ENCODE data around the gene CTR9.
"Not testable (repeated sequence)": the region's sequence is repeated elsewhere in the genome, so short reads cannot be mapped to it uniquely, and the experiment has no call there.

Gene CTR9

GRCh38 chr11:10785146-10785474 lies 34.1 kb downstream of the CTR9 start:
- no peak for DNase-seq

DNA sequence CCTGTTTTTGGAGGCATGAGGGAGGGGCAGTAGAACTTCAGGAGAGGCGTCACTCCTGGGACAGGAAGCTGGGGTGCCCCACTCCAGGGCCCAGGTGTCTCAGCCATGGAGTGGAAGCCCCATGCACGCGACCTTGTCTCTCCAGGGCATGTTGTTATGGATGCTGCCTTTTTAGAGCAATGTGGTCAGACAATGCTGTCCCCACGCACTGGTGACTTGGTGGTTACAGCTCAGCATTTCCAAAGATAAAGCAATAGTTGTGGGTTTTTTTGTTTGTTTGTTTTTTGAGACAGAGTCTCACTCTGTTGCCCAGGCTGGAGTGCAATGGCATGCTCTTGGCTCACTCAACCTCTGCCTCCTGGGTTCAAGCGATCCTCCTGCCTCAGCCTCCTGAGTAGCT lies 35.4 kb downstream of the CTR9 start:
- no peak for DNase-seq

DNA sequence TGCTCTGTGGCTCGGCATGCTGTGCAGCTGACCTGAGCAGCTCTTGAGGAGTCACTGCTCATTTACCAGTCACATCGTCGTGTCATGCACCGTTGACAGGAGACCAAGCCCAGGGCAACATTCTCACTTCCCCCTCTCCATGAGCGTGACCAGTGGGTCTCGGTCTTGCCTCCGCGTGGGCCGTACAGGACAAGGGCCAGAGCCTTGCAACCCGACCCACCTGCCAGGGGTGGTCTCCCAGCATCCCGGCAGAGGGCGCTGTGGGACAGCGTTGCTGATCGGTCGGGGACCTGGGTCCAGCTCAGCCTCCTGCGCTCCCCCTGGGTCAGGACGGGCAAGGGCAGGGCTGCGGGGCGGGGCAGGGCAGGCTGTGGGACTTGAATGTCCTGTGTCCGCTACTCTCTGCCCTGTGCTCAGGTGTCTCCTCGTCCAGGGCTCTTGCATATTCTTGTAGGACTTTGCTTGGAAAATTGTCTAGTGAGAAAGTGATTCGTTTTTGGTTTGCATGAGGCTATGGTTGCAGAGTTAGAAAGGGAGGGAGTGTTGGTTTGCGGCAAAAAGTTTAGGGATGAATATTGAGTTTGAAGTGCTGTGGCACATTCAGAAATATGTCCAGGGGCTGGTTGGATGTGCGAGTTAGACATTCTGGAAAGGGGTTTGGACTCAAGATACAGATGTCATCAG lies 41.5 kb downstream of the CTR9 start:
- DNase-seq = peak; percentile 73

DNA sequence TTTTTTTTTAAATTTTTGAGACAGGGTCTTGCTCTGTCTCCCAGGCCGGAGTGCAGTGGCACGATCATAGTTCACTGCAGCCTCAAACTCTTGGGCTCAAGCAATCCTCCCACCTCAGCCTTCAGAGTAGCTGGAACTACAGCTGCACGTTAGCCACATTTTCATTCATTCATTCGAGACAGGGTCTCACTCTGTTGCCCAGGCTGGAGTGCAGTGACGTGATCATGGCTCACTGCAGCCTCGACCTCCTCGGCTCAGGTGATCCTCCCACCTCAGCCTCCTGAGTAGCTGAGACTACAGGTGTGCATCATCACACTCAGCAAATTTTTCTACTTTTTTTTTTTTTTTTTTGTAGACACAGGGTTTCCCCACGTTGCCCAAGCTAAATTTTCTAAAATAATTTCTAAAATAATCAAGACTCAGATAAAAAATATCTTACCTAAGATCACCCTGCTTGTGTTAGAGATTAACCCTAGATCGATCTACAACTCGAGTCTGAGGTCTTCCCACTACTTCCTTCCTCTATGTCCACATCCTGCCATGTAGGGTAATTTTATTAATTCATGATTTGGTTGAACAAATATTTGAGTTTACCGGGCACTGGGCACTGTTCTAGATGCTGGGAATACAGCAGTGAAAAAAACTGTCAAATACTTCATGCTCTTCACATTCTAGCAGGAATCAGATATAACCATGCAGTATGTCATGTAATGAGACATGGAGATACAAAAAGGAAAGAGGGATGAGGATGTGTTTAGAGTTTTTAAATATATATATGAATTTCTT lies 42.6 kb downstream of the CTR9 start:
- no peak for DNase-seq

GRCh38 chr11:10796191-10796590 lies 45.1 kb downstream of the CTR9 start:
- no peak for DNase-seq

GRCh38 chr11:10797001-10797400 lies 46.0 kb downstream of the CTR9 start:
- DNase-seq = no peak

GRCh38 chr11:10797531-10797930 lies 46.5 kb downstream of the CTR9 start:
- DNase-seq = no peak

- no peak for DNase-seq
Measured at GRCh38 chr11:10798330-10798928, 47.4 kb downstream of the CTR9 start.

GRCh38 chr11:10800292-10800691 lies 49.2 kb downstream of the CTR9 start:
- DNase-seq = no peak

GRCh38 chr11:10803676-10804075 lies 52.6 kb downstream of the CTR9 start:
- DNase-seq = no peak

DNA sequence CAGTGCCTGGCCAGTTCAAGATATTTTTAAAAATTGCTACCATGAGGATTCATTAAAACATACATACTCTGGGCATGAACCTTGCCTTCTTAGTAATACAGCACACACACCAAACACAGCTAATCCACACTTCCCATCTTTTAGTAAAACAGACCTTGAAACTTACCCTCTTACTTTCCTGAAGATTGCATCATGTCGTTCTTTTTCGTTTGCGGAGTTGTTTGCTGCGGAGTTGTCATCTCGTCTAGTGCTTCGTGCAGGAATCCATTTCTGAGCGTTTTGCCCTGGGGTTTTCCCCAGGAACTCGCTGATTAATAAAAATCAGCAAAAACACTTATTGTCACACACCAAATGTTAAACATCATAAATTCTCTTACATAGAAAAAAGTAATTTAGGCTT lies 54.7 kb downstream of the CTR9 start:
- DNase-seq = no peak

GRCh38 chr11:10806206-10806605 lies 55.2 kb downstream of the CTR9 start:
- DNase-seq = no peak

- peak; percentile 48 for DNase-seq
Measured at GRCh38 chr11:10807493-10808234, 56.6 kb downstream of the CTR9 start.

DNA sequence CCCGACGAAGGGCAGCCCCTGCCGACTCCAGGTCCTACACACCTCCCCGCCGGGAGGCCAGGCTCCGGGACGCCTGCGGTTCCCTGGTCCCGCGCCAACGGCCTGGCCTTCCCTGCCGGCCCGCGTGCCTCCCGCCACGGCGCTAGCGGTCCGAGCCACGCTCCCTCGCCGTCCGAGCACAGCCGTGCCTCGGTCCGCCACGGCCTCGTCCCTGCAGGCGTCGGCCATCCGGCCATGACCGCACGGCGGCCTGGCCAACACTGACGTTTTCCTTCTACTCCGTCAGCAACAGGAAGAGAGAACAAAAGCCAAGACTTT lies 57.1 kb downstream of the CTR9 start:
- DNase-seq = no peak

DNA sequence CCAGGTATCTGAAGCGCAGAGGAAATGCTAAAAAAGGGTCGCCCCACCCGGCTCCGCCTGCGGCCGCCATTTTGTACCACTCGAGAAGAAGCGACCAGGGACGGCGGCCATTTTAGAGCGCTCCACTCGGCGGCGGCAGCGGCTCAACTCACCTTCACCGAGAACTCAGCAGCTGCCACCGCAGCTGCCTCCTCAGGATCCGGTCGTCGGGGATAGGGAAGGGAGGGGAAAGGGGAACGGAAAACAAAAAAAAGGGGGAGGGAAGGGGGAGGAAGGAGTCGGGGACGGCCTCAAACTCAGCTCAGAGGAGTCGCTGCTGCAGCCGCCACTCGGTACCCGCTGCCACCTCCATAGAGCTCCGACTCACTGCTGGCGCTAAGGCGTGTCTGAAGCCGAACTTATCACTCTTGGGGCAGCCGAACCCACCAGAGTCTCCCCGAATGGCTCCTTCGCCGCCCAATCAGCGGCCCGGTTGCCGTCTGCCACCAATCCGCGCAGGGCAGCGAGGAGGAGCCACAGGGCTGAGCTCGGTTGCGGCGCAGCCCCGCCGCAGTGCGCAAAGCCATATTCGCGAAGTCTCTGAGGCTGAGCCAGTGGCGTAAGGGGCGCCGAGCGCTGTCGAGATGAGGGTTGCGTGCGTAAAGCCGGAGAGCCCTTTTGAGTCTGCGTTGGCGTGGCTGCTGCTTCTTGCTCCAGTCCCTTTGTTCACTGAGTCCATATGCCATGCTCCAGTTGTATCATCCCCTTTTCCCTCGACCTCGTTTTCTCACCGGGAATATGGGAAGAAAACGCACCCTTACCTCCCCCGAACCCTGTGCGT lies 57.7 kb downstream of the CTR9 start, which contains the start of gene EIF4G2:
EIF4G2 (minus strand) TSS at position 374 of the 820 bp plus-strand sequence.
- DNase-seq = peak; percentile 99

- no peak for DNase-seq
Measured at GRCh38 chr11:10809373-10810160, 58.5 kb downstream of the CTR9 start.

DNA sequence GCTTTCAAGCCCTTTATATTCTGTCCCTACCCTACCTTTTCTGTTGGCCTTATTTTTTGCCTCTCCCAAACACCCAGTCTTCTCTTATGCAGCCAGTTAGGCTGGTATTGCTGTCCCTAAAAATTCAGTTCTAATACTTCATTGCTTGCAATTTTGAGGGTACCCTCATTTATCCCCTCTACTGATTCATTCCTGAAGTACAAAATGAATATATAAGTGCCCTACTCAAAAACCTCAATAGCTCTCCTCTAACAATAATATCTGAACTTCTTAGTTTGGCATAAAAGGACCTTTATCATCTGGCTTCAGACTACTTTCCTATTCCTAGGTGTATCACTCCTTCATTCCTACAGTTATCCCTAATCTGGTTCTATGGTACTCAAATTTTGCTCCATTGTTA lies 62.9 kb downstream of the CTR9 start:
- DNase-seq = no peak

DNA sequence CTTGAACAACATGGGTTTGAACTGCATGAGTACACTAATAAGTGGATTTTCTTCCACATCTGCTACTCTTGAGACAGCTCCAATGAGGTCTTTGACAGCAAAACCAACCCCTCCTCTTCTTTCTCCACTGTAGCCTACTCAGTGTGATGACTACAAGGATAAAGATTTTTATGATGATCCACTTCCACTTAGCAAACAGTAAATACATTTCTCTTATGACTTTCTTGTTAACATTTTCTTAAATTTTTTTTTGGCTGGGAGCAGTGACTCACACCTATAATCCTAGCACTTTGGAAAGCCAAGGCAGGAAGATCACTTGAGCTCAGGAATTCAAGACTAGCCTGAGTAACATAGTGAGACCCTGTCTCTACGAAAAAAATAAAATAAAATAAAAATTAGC lies 67.5 kb downstream of the CTR9 start:
- no peak for DNase-seq

GRCh38 chr11:10822491-10822890 lies 71.4 kb downstream of the CTR9 start:
- DNase-seq = not testable (repeated sequence)

GRCh38 chr11:10823152-10823579 lies 72.1 kb downstream of the CTR9 start:
- DNase-seq = no peak

GRCh38 chr11:10824888-10825287 lies 73.8 kb downstream of the CTR9 start:
- DNase-seq = no peak

GRCh38 chr11:10828402-10828801 lies 77.4 kb downstream of the CTR9 start:
- no peak for DNase-seq
